ENCODE results near the gene TMEM19.

GRCh38 chr12:71749666-71750065 is 63.8 kb downstream of the TMEM19 start:
- TF ChIP-seq, protein P1, sequence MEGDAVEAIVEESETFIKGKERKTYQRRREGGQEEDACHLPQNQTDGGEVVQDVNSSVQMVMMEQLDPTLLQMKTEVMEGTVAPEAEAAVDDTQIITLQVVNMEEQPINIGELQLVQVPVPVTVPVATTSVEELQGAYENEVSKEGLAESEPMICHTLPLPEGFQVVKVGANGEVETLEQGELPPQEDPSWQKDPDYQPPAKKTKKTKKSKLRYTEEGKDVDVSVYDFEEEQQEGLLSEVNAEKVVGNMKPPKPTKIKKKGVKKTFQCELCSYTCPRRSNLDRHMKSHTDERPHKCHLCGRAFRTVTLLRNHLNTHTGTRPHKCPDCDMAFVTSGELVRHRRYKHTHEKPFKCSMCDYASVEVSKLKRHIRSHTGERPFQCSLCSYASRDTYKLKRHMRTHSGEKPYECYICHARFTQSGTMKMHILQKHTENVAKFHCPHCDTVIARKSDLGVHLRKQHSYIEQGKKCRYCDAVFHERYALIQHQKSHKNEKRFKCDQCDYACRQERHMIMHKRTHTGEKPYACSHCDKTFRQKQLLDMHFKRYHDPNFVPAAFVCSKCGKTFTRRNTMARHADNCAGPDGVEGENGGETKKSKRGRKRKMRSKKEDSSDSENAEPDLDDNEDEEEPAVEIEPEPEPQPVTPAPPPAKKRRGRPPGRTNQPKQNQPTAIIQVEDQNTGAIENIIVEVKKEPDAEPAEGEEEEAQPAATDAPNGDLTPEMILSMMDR (IDR thresholded peaks at IDR 0.05) = no peak
- no peak for TF ChIP-seq POLR2A (IDR thresholded peaks at IDR 0.05)
